Measurements from ENCODE around the gene NUDT4. TPM values are rescaled to one million over a fixed set of nuclear protein-coding genes. Genes with fewer than 3 reads are reported as not detected.

The NUDT4 gene
- polyA plus RNA-seq, 3 donors: 20.7 to 43.8 (median 35.6) TPM

GRCh38 chr12:93365616-93366405, 11.9 kb upstream of the NUDT4 start:
- Histone ChIP-seq H3K4me1 (ENCODE audit: control insufficient read depth in 1 of 2, insufficient read depth in 2 of 2, low read length in 2 of 2) (peaks cover 0 to 8% of the 10 kb centered on the region in 2 donors), H2AFZ (ENCODE audit: insufficient read depth, low read depth, low read length, poor library complexity, severe bottlenecking) (no peak overlapping the region), H3K79me2 (ENCODE audit: insufficient read depth, low read length) (no peaks in the 10 kb centered on the region), H3K9me3 (replicated peaks in 1 of 2; ENCODE audit: control insufficient read depth in 1 of 2, insufficient read depth in 1 of 2, low read length in 2 of 2) (no peaks in the 10 kb centered on the region), H3K36me3 (replicated peaks in 1 of 2; ENCODE audit: control insufficient read depth in 1 of 2, insufficient read depth in 2 of 2, low read length in 2 of 2) (no peaks in the 10 kb centered on the region), H3K27ac (ENCODE audit: low read depth in 1 of 2, low read length in 2 of 2) (no peak overlapping the region), H3K4me2 (replicated peaks; ENCODE audit: extremely low read depth, low read length, poor library complexity, severe bottlenecking) (no peak overlapping the region), H4K20me1 (ENCODE audit: insufficient read depth, low read length) (no peaks in the 10 kb centered on the region), H3K9ac (ENCODE audit: insufficient read depth, low read length, poor library complexity, severe bottlenecking) (no peak overlapping the region), H3K27me3 (ENCODE audit: control insufficient read depth in 2 of 2, insufficient read depth in 2 of 2, low read length in 2 of 2) (peaks cover 2% of the 10 kb centered on the region in 2 donors), H3K4me3 (replicated peaks in 1 of 3; ENCODE audit: low read depth in 2 of 3, low read length in 3 of 3) (no peak overlapping the region)
- intact Hi-C loops (cut with micrococcal nuclease): no loop called here
- Mint-ChIP-seq H3K9me3 (peaks cover 0 to 3% (median 0%) of the 10 kb centered on the region in 7 donors), H3K27ac (no peak overlapping the region), H3K4me1 (peaks cover 8% of the 10 kb centered on the region), H3K4me3 (no peak overlapping the region), H3K27me3 (ENCODE audit: low read depth in 3 of 3) (peaks cover 3 to 16% (median 10%) of the 10 kb centered on the region in 3 donors), H3K36me3 (peaks cover 0 to 2% of the 10 kb centered on the region in 2 donors)
- 39% methylated on average over 2 of the region's 7 CpGs for WGBS (ENCODE audit: insufficient coverage)
- DNase-seq: no peak
- TF ChIP-seq CTCF (IDR thresholded peaks at IDR 0.05): no peak

GRCh38 chr12:93366422-93366821, 11.3 kb upstream of the NUDT4 start:
- DNase-seq: no peak
- Mint-ChIP-seq H3K4me1 (peaks cover 8% of the 10 kb centered on the region), H3K9me3 (peaks cover 0 to 3% (median 0%) of the 10 kb centered on the region in 7 donors), H3K4me3 (no peak overlapping the region), H3K36me3 (peaks cover 0 to 5% of the 10 kb centered on the region in 2 donors), H3K27ac (no peak overlapping the region), H3K27me3 (ENCODE audit: low read depth in 3 of 3) (peaks cover 8 to 15% (median 10%) of the 10 kb centered on the region in 3 donors)
- Histone ChIP-seq H3K9me3 (replicated peaks in 1 of 2; ENCODE audit: control insufficient read depth in 1 of 2, insufficient read depth in 1 of 2, low read length in 2 of 2) (no peaks in the 10 kb centered on the region), H4K20me1 (ENCODE audit: insufficient read depth, low read length) (no peaks in the 10 kb centered on the region), H3K27ac (ENCODE audit: low read depth in 1 of 2, low read length in 2 of 2) (no peak overlapping the region), H2AFZ (ENCODE audit: insufficient read depth, low read depth, low read length, poor library complexity, severe bottlenecking) (no peak overlapping the region), H3K4me3 (replicated peaks in 1 of 3; ENCODE audit: low read depth in 2 of 3, low read length in 3 of 3) (no peak overlapping the region), H3K9ac (ENCODE audit: insufficient read depth, low read length, poor library complexity, severe bottlenecking) (no peak overlapping the region), H3K27me3 (ENCODE audit: control insufficient read depth in 2 of 2, insufficient read depth in 2 of 2, low read length in 2 of 2) (peaks cover 0 to 1% of the 10 kb centered on the region in 2 donors), H3K4me2 (replicated peaks; ENCODE audit: extremely low read depth, low read length, poor library complexity, severe bottlenecking) (no peak overlapping the region), H3K79me2 (ENCODE audit: insufficient read depth, low read length) (no peaks in the 10 kb centered on the region), H3K4me1 (ENCODE audit: control insufficient read depth in 1 of 2, insufficient read depth in 2 of 2, low read length in 2 of 2) (peaks cover 0 to 8% of the 10 kb centered on the region in 2 donors), H3K36me3 (replicated peaks in 1 of 2; ENCODE audit: control insufficient read depth in 1 of 2, insufficient read depth in 2 of 2, low read length in 2 of 2) (no peaks in the 10 kb centered on the region)
- TF ChIP-seq CTCF (IDR thresholded peaks at IDR 0.05): no peak
- WGBS (ENCODE audit: insufficient coverage): 100% methylated on average over 1 of the region's 4 CpGs
- intact Hi-C loops (cut with micrococcal nuclease): no loop called here
